Measurements from ENCODE around the gene EDRF1. TPM values are rescaled to one million over a fixed set of nuclear protein-coding genes. Genes with fewer than 3 reads are reported as not detected.

The EDRF1 gene
- 33.7 and 43.5 TPM in 2 replicates for total RNA-seq (2014; rRNA removed; shearing (Covaris generic))

GRCh38 chr10:125719173-125720001 lies at the start of gene EDRF1:
TSS of gene EDRF1 (plus strand) at chr10:125719709. CDS start at chr10:125719808, 99 bp downstream.
- peak; percentile 95 for DNase-seq
- H3K4me3 ChIP-seq (ENCODE audit: insufficient read depth, low read depth, low read length): peak within 1 kb of the TSS; percentile 86
- H3K27me3 ChIP-seq (ENCODE audit: control insufficient read depth, insufficient read depth, low read length): no peaks in the 10 kb centered on the region
- peaks cover 18% of the 10 kb centered on the region for H3K36me3 ChIP-seq (replicated peaks; ENCODE audit: control insufficient read depth, insufficient read depth, low read length)

DNA sequence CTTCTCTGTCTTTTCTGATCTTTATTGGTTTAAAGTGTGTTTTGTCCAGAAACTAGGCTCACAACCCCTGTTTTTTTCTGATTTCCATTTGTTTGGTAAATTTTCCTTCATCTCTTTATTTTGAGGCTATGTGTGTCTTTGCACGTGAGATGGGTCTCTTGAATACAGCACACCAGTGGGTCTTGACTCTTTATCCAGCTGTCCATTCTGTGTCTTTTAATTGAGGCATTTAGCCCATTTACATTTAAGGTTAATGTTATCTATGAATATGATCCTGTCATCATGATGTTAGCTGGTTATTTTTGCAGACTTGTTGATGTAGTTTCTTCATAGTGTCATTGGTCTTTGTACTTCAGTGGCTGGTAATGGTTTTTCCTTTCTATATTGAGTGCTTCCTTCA lies 46.6 kb upstream of the EDRF1 start:
- Histone ChIP-seq H3K4me3 (ENCODE audit: insufficient read depth, low read depth, low read length) (no peak overlapping the region), H3K27me3 (ENCODE audit: control insufficient read depth, insufficient read depth, low read length) (no peaks in the 10 kb centered on the region), H3K36me3 (replicated peaks; ENCODE audit: control insufficient read depth, insufficient read depth, low read length) (no peaks in the 10 kb centered on the region)
- DNase-seq: no peak

- H3K4me3 ChIP-seq (ENCODE audit: insufficient read depth, low read depth, low read length): no peak overlapping the region
- DNase-seq: no peak
- no peaks in the 10 kb centered on the region for H3K36me3 ChIP-seq (replicated peaks; ENCODE audit: control insufficient read depth, insufficient read depth, low read length)
- H3K27me3 ChIP-seq (ENCODE audit: control insufficient read depth, insufficient read depth, low read length): no peaks in the 10 kb centered on the region
Measured at GRCh38 chr10:125679436-125679835, 40.1 kb upstream of the EDRF1 start.

- DNase-seq: no peak
- H3K4me3 ChIP-seq (ENCODE audit: insufficient read depth, low read depth, low read length): no peak within 1 kb of the TSS
- no peaks in the 10 kb centered on the region for H3K27me3 ChIP-seq (ENCODE audit: control insufficient read depth, insufficient read depth, low read length)
- H3K36me3 ChIP-seq (replicated peaks; ENCODE audit: control insufficient read depth, insufficient read depth, low read length): no peaks in the 10 kb centered on the region
Measured at GRCh38 chr10:125683063-125683462, 36.4 kb upstream of the EDRF1 start, which contains the start of gene TEX36. TSS of gene TEX36 (minus strand) at chr10:125683163. CDS start at chr10:125682989, 174 bp downstream.

GRCh38 chr10:125683821-125684220 lies 35.7 kb upstream of the EDRF1 start:
- H3K4me3 ChIP-seq (ENCODE audit: insufficient read depth, low read depth, low read length): no peak overlapping the region
- H3K27me3 ChIP-seq (ENCODE audit: control insufficient read depth, insufficient read depth, low read length): no peaks in the 10 kb centered on the region
- no peak for DNase-seq
- no peaks in the 10 kb centered on the region for H3K36me3 ChIP-seq (replicated peaks; ENCODE audit: control insufficient read depth, insufficient read depth, low read length)

GRCh38 chr10:125684581-125684980 lies 34.9 kb upstream of the EDRF1 start:
- no peaks in the 10 kb centered on the region for H3K27me3 ChIP-seq (ENCODE audit: control insufficient read depth, insufficient read depth, low read length)
- no peaks in the 10 kb centered on the region for H3K36me3 ChIP-seq (replicated peaks; ENCODE audit: control insufficient read depth, insufficient read depth, low read length)
- no peak for DNase-seq
- no peak overlapping the region for H3K4me3 ChIP-seq (ENCODE audit: insufficient read depth, low read depth, low read length)

DNA sequence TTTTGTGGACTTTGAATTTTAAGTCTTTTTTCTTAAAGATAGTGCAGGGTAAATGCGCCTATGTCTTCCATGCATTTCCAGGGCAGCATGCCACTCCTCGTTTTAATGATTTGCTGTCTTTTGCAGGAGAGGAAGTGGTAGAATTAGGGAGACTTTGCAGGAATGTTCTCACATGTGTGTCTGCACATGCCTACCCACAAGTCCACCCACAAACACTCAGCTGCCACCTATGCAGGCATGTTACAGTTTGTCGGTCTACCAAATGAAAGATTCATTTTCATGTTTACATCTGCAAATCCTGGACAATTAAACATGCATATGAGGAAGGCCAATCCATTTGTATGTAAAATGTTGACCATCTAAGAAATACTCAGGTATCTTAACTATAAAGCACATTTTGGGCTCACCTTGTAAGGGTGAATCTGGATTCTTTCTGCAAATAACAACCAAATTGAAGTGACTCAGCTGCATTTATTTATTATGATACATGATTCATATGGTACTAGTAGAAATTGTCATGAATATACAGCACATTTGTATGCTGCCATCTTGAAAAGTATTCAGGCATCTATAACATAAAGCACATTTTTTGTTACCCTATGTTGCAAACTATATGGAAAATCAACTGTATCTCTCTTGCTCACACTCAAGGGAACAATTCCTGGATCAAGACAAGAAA lies 31.9 kb upstream of the EDRF1 start:
- H3K27me3 ChIP-seq (ENCODE audit: control insufficient read depth, insufficient read depth, low read length): no peaks in the 10 kb centered on the region
- no peak overlapping the region for H3K4me3 ChIP-seq (ENCODE audit: insufficient read depth, low read depth, low read length)
- H3K36me3 ChIP-seq (replicated peaks; ENCODE audit: control insufficient read depth, insufficient read depth, low read length): no peaks in the 10 kb centered on the region
- no peak for DNase-seq

- H3K27me3 ChIP-seq (ENCODE audit: control insufficient read depth, insufficient read depth, low read length): no peaks in the 10 kb centered on the region
- H3K36me3 ChIP-seq (replicated peaks; ENCODE audit: control insufficient read depth, insufficient read depth, low read length): no peaks in the 10 kb centered on the region
- no peak for DNase-seq
- H3K4me3 ChIP-seq (ENCODE audit: insufficient read depth, low read depth, low read length): no peak overlapping the region
Measured at GRCh38 chr10:125689955-125690569, 29.4 kb upstream of the EDRF1 start.

GRCh38 chr10:125691160-125691981 lies 28.1 kb upstream of the EDRF1 start:
- no peak overlapping the region for H3K4me3 ChIP-seq (ENCODE audit: insufficient read depth, low read depth, low read length)
- no peaks in the 10 kb centered on the region for H3K36me3 ChIP-seq (replicated peaks; ENCODE audit: control insufficient read depth, insufficient read depth, low read length)
- H3K27me3 ChIP-seq (ENCODE audit: control insufficient read depth, insufficient read depth, low read length): no peaks in the 10 kb centered on the region
- DNase-seq: no peak

DNA sequence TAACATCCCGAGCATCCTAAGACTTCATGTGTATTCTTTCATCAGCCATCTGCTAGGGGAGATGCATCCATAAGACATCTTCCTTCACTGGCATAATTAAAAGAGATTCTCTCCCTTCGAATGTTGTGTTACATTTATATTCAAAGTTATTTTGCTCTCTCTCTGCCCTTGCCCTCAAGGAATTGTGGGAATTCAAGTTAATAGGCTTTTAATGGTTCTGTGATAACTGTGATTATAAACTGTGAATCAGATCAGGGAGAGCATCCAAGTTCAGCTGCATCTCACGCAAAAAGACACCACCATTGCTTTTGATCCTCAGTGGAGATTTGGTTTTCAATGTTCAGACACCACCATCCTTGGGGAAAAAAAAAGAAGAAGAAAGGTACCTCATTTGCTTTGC lies 27.3 kb upstream of the EDRF1 start:
- Histone ChIP-seq H3K27me3 (ENCODE audit: control insufficient read depth, insufficient read depth, low read length) (no peaks in the 10 kb centered on the region), H3K36me3 (replicated peaks; ENCODE audit: control insufficient read depth, insufficient read depth, low read length) (no peaks in the 10 kb centered on the region), H3K4me3 (ENCODE audit: insufficient read depth, low read depth, low read length) (no peak overlapping the region)
- DNase-seq: no peak

- Histone ChIP-seq H3K27me3 (ENCODE audit: control insufficient read depth, insufficient read depth, low read length) (no peaks in the 10 kb centered on the region), H3K4me3 (ENCODE audit: insufficient read depth, low read depth, low read length) (no peak overlapping the region), H3K36me3 (replicated peaks; ENCODE audit: control insufficient read depth, insufficient read depth, low read length) (no peaks in the 10 kb centered on the region)
- no peak for DNase-seq
Measured at GRCh38 chr10:125692601-125693523, 26.6 kb upstream of the EDRF1 start.

- no peak for DNase-seq
- H3K27me3 ChIP-seq (ENCODE audit: control insufficient read depth, insufficient read depth, low read length): no peaks in the 10 kb centered on the region
- H3K4me3 ChIP-seq (ENCODE audit: insufficient read depth, low read depth, low read length): no peak overlapping the region
- no peaks in the 10 kb centered on the region for H3K36me3 ChIP-seq (replicated peaks; ENCODE audit: control insufficient read depth, insufficient read depth, low read length)
Measured at GRCh38 chr10:125693524-125693847, 26.0 kb upstream of the EDRF1 start.

- Histone ChIP-seq H3K4me3 (ENCODE audit: insufficient read depth, low read depth, low read length) (no peak overlapping the region), H3K36me3 (replicated peaks; ENCODE audit: control insufficient read depth, insufficient read depth, low read length) (no peaks in the 10 kb centered on the region), H3K27me3 (ENCODE audit: control insufficient read depth, insufficient read depth, low read length) (no peaks in the 10 kb centered on the region)
- DNase-seq: no peak
Measured at GRCh38 chr10:125694883-125695282, 24.6 kb upstream of the EDRF1 start.

Measured in H7 (cell line).